Lower lobe of right lung (tissue), 2 donors: ENCODE results near the gene SESN1. TPM values are rescaled to one million over a fixed set of nuclear protein-coding genes. Genes with fewer than 3 reads are reported as not detected.

Experiments used
- ATAC-seq, 2 donors: fragments of 200-7000 bp; cut with Tn5 transposase; one replicate each; pipeline ENCODE4 v1.9.1; 2020 to 2022; ENCODE audit warnings: mild to moderate bottlenecking in 2 of 2, moderate library complexity in 2 of 2
- DNase-seq: peaks from one replicate; pipeline ENCODE4 v3.0.0-alpha.2; 2020
- H3K27ac ChIP-seq: fragments of 200-600 bp; one replicate; pipeline ENCODE4 v1.8.0; 2022
- H3K27me3 ChIP-seq: fragments of 200-600 bp; one replicate; pipeline ENCODE4 v1.8.0; 2022; ENCODE audit warnings: low read depth
- H3K36me3 ChIP-seq: fragments of 200-600 bp; one replicate; pipeline ENCODE4 v1.8.0; 2022; ENCODE audit warnings: mild to moderate bottlenecking
- H3K4me1 ChIP-seq: fragments of 200-600 bp; one replicate; pipeline ENCODE4 v1.8.0; 2022
- H3K4me3 ChIP-seq: fragments of 200-600 bp; one replicate; pipeline ENCODE4 v1.8.0; 2022; ENCODE audit warnings: mild to moderate bottlenecking
- H3K9me3 ChIP-seq: fragments of 200-600 bp; one replicate; pipeline ENCODE4 v1.8.0; 2022
- intact Hi-C: fragments of 100-400 bp; cut with DNase I; formaldehyde crosslinking; loops from one replicate; pipeline ENCODE4 v1.11.0; 2022
- total RNA-seq: library from RNA; stranded (reverse); fragmentation: NEBNext Ultra II Directional; extraction: Animal tissue kit (Norgen Biotek cat#: 25700); gene quantifications from one replicate; pipeline ENCODE4 v1.2.1, GENCODE V29; 2021
- TF ChIP-seq, protein P1 (sequence below): fragments of 200-600 bp; IDR thresholded peaks from one replicate; pipeline ENCODE4 v1.8.0; 2022; ENCODE audit warnings: antibody characterized with exemption, mild to moderate bottlenecking
- donor health status: DM: no; HTN: yes; CAD: no; lungs with severe emphysema.

SESN1 gene
- total RNA-seq, 1 donor from 2014 or later: 37.9 TPM

DNA sequence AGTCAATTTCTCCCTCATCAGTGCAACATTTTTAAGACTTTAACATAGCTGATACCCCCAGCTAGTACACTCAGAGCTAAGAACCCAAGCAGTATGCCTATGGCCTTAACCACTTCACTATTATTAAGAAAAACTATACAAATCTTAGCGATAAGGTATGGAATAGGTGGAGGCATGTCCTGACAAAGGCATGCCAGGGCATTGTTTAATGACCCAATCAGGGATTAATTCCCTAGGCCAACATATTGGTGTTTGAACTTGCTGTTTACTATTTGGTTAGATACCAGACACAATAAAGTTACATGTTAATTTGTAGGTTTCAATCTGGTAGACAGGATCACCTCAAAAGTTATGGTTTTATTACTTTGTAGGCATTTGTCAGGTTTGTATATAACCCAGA lies 153.4 kb downstream of the SESN1 start:
- Histone ChIP-seq H3K36me3 (no peaks in the 10 kb centered on the region), H3K9me3 (no peaks in the 10 kb centered on the region), H3K27me3 (no peaks in the 10 kb centered on the region), H3K4me1 (peaks cover 42% of the 10 kb centered on the region), H3K4me3 (no peak overlapping the region), H3K27ac (no peak overlapping the region)
- intact Hi-C loops: no loop called here
- no peak for DNase-seq
- no peak for ATAC-seq
- TF ChIP-seq, protein P1, sequence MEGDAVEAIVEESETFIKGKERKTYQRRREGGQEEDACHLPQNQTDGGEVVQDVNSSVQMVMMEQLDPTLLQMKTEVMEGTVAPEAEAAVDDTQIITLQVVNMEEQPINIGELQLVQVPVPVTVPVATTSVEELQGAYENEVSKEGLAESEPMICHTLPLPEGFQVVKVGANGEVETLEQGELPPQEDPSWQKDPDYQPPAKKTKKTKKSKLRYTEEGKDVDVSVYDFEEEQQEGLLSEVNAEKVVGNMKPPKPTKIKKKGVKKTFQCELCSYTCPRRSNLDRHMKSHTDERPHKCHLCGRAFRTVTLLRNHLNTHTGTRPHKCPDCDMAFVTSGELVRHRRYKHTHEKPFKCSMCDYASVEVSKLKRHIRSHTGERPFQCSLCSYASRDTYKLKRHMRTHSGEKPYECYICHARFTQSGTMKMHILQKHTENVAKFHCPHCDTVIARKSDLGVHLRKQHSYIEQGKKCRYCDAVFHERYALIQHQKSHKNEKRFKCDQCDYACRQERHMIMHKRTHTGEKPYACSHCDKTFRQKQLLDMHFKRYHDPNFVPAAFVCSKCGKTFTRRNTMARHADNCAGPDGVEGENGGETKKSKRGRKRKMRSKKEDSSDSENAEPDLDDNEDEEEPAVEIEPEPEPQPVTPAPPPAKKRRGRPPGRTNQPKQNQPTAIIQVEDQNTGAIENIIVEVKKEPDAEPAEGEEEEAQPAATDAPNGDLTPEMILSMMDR: no peak

- intact Hi-C loops: no loop called here
- Histone ChIP-seq H3K27me3 (no peaks in the 10 kb centered on the region), H3K9me3 (no peaks in the 10 kb centered on the region), H3K4me1 (peaks cover 37% of the 10 kb centered on the region), H3K4me3 (no peak overlapping the region), H3K27ac (no peak overlapping the region), H3K36me3 (no peaks in the 10 kb centered on the region)
- TF ChIP-seq, protein P1: no peak
- ATAC-seq (no peak), DNase-seq (no peak)
Observed at GRCh38 chr6:108940741-108941140, 153.9 kb downstream of the SESN1 start.

DNA sequence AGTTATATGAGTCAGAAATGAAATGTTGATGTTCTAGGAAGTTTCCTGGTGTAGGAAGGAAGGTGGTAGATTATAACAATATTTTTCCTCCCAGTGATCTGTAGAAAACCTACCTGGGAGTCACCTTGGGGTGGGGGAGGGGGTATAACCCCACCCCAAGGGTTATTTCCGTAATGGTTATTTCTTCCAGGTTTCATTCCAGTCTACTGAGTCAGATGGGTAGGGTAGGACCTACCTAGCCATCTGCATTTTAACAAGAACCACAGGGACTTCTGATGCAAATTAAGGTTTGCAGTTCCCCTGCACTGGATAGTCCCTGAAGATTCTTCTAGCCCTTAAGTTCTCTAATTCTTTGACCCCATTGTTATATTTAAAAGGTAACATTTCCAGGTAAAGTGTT lies 157.5 kb downstream of the SESN1 start:
- Histone ChIP-seq H3K27ac (no peak overlapping the region), H3K9me3 (no peaks in the 10 kb centered on the region), H3K4me1 (peaks cover 4% of the 10 kb centered on the region), H3K36me3 (no peaks in the 10 kb centered on the region), H3K27me3 (no peaks in the 10 kb centered on the region), H3K4me3 (no peak overlapping the region)
- intact Hi-C loops: no loop called here
- TF ChIP-seq, protein P1: no peak
- ATAC-seq: no peak
- DNase-seq: no peak

Other genes starting within 250 kb of the SESN1 start
- 10.8 TPM for gene ARMC2, start 246.4 kb downstream of the SESN1 start, total RNA-seq
- 8.6 TPM for gene CEP57L1, start 661 bp upstream of the SESN1 start, total RNA-seq